Neutrophil (primary cell): ENCODE measurements around the gene SLC12A4.
A peak's percentile ranks its signal among the peaks of the same experiment; 100 is the strongest.

Source experiments
- H3K27ac ChIP-seq: fragments of 200-600 bp; sonication (generic); 2 replicates; pipeline ENCODE4 v1.5.1; 2016; ENCODE audit warnings: mild to moderate bottlenecking, moderate library complexity
- H3K27me3 ChIP-seq: fragments of 200-600 bp; sonication (generic); 2 replicates; pipeline ENCODE4 v1.6.0; 2016; ENCODE audit warnings: mild to moderate bottlenecking
- H3K36me3 ChIP-seq: fragments of 200-600 bp; sonication (generic); 2 replicates; pipeline ENCODE4 v1.5.1; 2017
- H3K4me1 ChIP-seq, 2 experiments: fragments of 200-600 bp in 1 of 2; sonication (generic) in 1 of 2; 1 replicate in 1 of 2; 2 replicates in 1 of 2; pipeline versions ENCODE4 v1.5.1 to v1.6.1; 2013 to 2016; ENCODE audit warnings: low read depth in 1 of 2, low read length in 1 of 2, mild to moderate bottlenecking in 1 of 2, moderate library complexity in 1 of 2; ENCODE audit not compliant: control insufficient read depth in 1 of 2, insufficient read depth in 1 of 2
- H3K4me3 ChIP-seq, 2 experiments: fragments of 200-600 bp in 1 of 2; sonication (generic) in 1 of 2; 1 replicate in 1 of 2; 2 replicates in 1 of 2; pipeline ENCODE4 v1.5.1; 2013 to 2016; ENCODE audit warnings: low read depth in 1 of 2, low read length in 1 of 2, mild to moderate bottlenecking in 1 of 2, moderate library complexity in 1 of 2
- H3K9me3 ChIP-seq: fragments of 200-600 bp; sonication (generic); 2 replicates; pipeline ENCODE4 v1.5.1; 2016
- CTCF ChIP-seq: fragments of 200-600 bp; sonication (generic); IDR thresholded peaks from 2 replicates; pipeline ENCODE4 v1.5.1; 2016; ENCODE audit warnings: antibody characterized with exemption

The SLC12A4 gene

GRCh38 chr16:67935402-67936123 lies 32.9 kb downstream of the SLC12A4 start:
- Histone ChIP-seq H3K4me1 (peaks cover 24 to 34% of the 10 kb centered on the region in 2 experiments), H3K27me3 (no peaks in the 10 kb centered on the region), H3K27ac (peak overlapping the region; percentile 95), H3K4me3 (peak overlapping the region; percentile 89 to 94), H3K9me3 (no peaks in the 10 kb centered on the region), H3K36me3 (peaks cover 45% of the 10 kb centered on the region)
- TF ChIP-seq CTCF: peak; percentile 45

- TF ChIP-seq CTCF: no peak
- Histone ChIP-seq H3K9me3 (no peaks in the 10 kb centered on the region), H3K36me3 (peaks cover 50% of the 10 kb centered on the region), H3K4me3 (peak overlapping the region; percentile 89 to 94), H3K27me3 (no peaks in the 10 kb centered on the region), H3K27ac (peak overlapping the region; percentile 95), H3K4me1 (peaks cover 24 to 30% of the 10 kb centered on the region in 2 experiments)
Measured at GRCh38 chr16:67935101-67935401, 33.4 kb downstream of the SLC12A4 start.

- Histone ChIP-seq H3K4me3 (no peak overlapping the region), H3K27me3 (no peaks in the 10 kb centered on the region), H3K36me3 (peaks cover 56% of the 10 kb centered on the region), H3K9me3 (no peaks in the 10 kb centered on the region), H3K4me1 (peaks cover 21 to 24% of the 10 kb centered on the region in 2 experiments), H3K27ac (peak overlapping the region; percentile 95)
- TF ChIP-seq CTCF: no peak
Measured at GRCh38 chr16:67934306-67935100, 33.9 kb downstream of the SLC12A4 start.

GRCh38 chr16:67933805-67934204 lies 34.6 kb downstream of the SLC12A4 start:
- Histone ChIP-seq H3K4me1 (peaks cover 21 to 24% of the 10 kb centered on the region in 2 experiments), H3K4me3 (no peak overlapping the region), H3K36me3 (peaks cover 63% of the 10 kb centered on the region), H3K9me3 (no peaks in the 10 kb centered on the region), H3K27me3 (no peaks in the 10 kb centered on the region), H3K27ac (peak overlapping the region; percentile 95)
- TF ChIP-seq CTCF: no peak

GRCh38 chr16:67932462-67932840 lies 36.0 kb downstream of the SLC12A4 start:
- Histone ChIP-seq H3K4me3 (no peak overlapping the region), H3K9me3 (no peaks in the 10 kb centered on the region), H3K4me1 (peaks cover 16 to 21% of the 10 kb centered on the region in 2 experiments), H3K27ac (peak overlapping the region; percentile 18), H3K36me3 (peaks cover 76% of the 10 kb centered on the region), H3K27me3 (no peaks in the 10 kb centered on the region)
- no peak for TF ChIP-seq CTCF
